Glutamatergic neuron (in vitro differentiated cells): ENCODE measurements around the gene SYNJ2. TPM values are rescaled to one million over a fixed set of nuclear protein-coding genes. Genes with fewer than 3 reads are reported as not detected.

ENCODE experiments used
- DNase-seq: peaks from one replicate; pipeline ENCODE4 v3.0.0; 2022
- H3K27ac Mint-ChIP-seq: one replicate; pipeline ENCODE4 v1.8.0; 2020; ENCODE audit warnings: mild to moderate bottlenecking, mixed read lengths, inconsistent platforms; ENCODE audit not compliant: unreplicated experiment
- H3K27me3 Mint-ChIP-seq: one replicate; pipeline ENCODE4 v1.8.0; 2020; ENCODE audit warnings: mild to moderate bottlenecking, moderate library complexity, mixed read lengths, inconsistent platforms; ENCODE audit not compliant: unreplicated experiment
- H3K36me3 Mint-ChIP-seq: one replicate; pipeline ENCODE4 v1.8.0; 2020; ENCODE audit warnings: mild to moderate bottlenecking, mixed read lengths, inconsistent platforms; ENCODE audit not compliant: unreplicated experiment
- H3K4me1 Mint-ChIP-seq: one replicate; pipeline ENCODE4 v1.8.0; 2020; ENCODE audit warnings: mild to moderate bottlenecking, low read depth, mixed read lengths, inconsistent platforms; ENCODE audit not compliant: unreplicated experiment
- H3K4me3 Mint-ChIP-seq: one replicate; pipeline ENCODE4 v1.8.0; 2020; ENCODE audit warnings: mild to moderate bottlenecking, mixed read lengths, inconsistent platforms; ENCODE audit not compliant: unreplicated experiment
- H3K9me3 Mint-ChIP-seq: one replicate; pipeline ENCODE4 v1.8.0; 2020; ENCODE audit warnings: mild to moderate bottlenecking, moderate library complexity, mixed read lengths, inconsistent platforms; ENCODE audit not compliant: unreplicated experiment
- total RNA-seq: library from RNA; stranded (reverse); fragmentation: NEBNext Ultra II Directional; extraction: Animal tissue kit (Norgen Biotek cat#: 25700); gene quantifications from one replicate; pipeline ENCODE4 v1.2.1, GENCODE V29; 2021; ENCODE audit not compliant: unreplicated experiment
- TF ChIP-seq, protein P1 (sequence below): fragments of 200-600 bp; sonication (generic); IDR thresholded peaks from one replicate; pipeline ENCODE4 v1.5.0; 2021; ENCODE audit not compliant: partially characterized antibody, unreplicated experiment

The SYNJ2 gene
- total RNA-seq, 1 donor from 2014 or later: 2.4 TPM

DNA sequence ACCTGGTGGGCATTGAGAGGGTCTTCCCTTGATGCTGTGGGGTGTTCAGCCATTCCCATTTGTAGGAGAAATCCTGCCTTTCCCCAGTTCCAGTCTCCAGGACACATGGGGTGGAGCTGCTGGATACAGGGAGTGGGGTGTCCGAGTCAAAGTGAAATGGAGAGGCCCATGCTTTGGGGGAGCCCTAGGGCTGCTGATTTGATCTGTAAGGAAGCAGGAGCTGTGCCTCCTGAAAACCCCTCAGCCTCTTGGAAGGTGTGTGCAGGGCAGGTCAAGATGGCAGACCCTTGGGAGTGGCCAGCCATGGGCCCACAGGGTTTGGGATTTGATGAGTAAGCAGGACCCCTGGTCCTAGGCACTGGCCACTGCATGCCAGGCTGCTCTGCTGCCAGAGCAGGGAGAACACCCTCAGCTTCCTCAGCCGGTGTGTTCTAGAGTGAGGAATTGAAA lies 104.4 kb downstream of the SYNJ2 start:
- Mint-ChIP-seq H3K27me3 (peaks cover 6% of the 10 kb centered on the region), H3K27ac (no peak overlapping the region), H3K4me3 (no peak overlapping the region), H3K9me3 (peaks cover 2% of the 10 kb centered on the region), H3K36me3 (no peaks in the 10 kb centered on the region), H3K4me1 (peaks cover 8% of the 10 kb centered on the region)
- TF ChIP-seq, protein P1, sequence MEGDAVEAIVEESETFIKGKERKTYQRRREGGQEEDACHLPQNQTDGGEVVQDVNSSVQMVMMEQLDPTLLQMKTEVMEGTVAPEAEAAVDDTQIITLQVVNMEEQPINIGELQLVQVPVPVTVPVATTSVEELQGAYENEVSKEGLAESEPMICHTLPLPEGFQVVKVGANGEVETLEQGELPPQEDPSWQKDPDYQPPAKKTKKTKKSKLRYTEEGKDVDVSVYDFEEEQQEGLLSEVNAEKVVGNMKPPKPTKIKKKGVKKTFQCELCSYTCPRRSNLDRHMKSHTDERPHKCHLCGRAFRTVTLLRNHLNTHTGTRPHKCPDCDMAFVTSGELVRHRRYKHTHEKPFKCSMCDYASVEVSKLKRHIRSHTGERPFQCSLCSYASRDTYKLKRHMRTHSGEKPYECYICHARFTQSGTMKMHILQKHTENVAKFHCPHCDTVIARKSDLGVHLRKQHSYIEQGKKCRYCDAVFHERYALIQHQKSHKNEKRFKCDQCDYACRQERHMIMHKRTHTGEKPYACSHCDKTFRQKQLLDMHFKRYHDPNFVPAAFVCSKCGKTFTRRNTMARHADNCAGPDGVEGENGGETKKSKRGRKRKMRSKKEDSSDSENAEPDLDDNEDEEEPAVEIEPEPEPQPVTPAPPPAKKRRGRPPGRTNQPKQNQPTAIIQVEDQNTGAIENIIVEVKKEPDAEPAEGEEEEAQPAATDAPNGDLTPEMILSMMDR: no peak
- no peak for DNase-seq

DNA sequence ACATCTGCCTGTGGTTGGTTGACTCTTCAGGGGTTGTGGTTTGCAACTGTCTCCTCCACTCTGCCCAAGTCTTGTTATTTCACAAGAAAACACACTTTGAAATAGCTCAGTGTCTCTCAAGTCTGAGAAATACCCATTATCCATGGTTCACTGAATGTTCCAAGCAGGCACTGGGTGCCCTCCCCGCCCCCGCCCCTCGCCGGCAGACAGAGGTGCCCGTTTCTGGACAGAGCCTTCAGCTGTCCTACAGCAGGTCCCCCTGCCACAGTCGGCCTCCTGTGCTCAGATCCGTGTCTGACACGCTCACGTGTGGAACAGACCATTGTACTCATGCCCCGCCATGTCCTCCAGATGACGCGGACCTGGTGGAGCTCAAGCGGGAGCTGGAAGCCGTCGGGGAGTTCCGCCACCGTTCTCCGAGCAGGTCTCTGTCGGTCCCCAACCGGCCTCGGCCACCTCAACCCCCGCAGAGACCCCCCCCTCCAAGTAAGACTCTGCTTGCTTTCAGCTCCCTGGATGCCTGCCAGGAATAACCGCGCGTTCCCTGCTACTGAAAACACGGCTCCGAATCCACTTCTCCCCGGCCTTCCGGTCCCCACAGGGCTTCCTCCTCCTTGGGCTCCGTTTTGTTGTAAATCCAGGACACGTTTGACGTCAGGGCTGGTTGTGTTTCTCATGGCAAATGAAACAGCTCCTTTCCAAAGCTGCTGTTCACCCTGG lies 105.0 kb downstream of the SYNJ2 start:
- Mint-ChIP-seq H3K27ac (no peak overlapping the region), H3K36me3 (no peaks in the 10 kb centered on the region), H3K27me3 (peaks cover 6% of the 10 kb centered on the region), H3K9me3 (peaks cover 2% of the 10 kb centered on the region), H3K4me3 (no peak overlapping the region), H3K4me1 (peaks cover 8% of the 10 kb centered on the region)
- TF ChIP-seq, protein P1: no peak
- no peak for DNase-seq

DNA sequence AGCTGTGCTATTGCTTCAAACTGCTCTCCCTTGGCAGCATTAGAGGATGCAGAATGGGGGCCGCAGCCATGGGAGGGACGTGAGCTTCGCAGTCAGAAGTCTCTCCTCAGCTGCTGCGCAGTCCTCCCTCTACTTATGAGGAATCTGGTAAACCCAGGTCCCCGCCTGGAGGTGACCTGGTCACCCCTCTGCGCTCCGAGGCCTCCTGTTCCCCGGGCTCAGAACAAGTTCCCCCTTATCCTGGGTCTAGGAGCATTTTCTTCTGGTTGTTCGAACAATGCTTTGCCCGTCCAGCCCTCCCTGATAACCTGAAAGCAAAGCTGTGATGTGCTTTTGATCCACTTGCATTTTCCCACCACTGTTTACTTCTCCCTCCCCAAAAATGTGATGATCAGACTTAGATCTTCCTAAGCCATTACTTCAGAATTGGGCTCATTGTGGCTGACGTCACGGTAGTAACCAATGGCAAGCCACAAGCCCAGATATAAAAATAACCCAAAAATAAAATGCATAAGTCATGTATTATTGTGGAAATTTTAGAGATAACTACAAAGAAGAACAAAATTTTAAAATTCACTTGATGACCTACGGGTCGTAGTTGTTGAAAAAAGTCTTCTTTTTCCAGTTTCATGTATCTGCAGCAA lies 105.7 kb downstream of the SYNJ2 start:
- Mint-ChIP-seq H3K4me1 (peaks cover 8% of the 10 kb centered on the region), H3K4me3 (no peak overlapping the region), H3K9me3 (peaks cover 2% of the 10 kb centered on the region), H3K27me3 (peaks cover 6% of the 10 kb centered on the region), H3K36me3 (no peaks in the 10 kb centered on the region), H3K27ac (no peak overlapping the region)
- TF ChIP-seq, protein P1: no peak
- no peak for DNase-seq

DNA sequence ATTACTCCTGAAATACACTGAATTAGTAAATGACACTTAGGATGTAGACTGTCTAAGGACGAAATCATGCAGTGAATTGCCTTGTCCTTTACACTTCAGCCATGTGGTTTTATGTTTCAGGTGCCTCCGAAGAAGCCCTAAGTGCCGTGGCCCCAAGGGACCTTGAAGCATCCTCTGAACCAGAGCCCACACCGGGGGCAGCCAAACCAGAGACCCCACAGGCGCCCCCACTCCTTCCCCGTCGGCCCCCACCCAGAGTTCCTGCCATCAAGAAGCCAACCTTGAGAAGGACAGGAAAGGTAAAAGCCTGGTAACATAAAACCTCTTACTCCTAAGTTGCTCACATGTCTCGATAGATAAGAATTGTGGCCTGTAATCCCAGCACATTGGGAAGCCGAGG lies 111.1 kb downstream of the SYNJ2 start:
- TF ChIP-seq, protein P1: no peak
- peaks cover 3% of the 10 kb centered on the region for H3K9me3 Mint-ChIP-seq
- peaks cover 4% of the 10 kb centered on the region for H3K27me3 Mint-ChIP-seq
- H3K4me3 Mint-ChIP-seq: no peak overlapping the region
- no peak overlapping the region for H3K27ac Mint-ChIP-seq
- no peak for DNase-seq
- peaks cover 37% of the 10 kb centered on the region for H3K4me1 Mint-ChIP-seq
- H3K36me3 Mint-ChIP-seq: peaks cover 5% of the 10 kb centered on the region

DNA sequence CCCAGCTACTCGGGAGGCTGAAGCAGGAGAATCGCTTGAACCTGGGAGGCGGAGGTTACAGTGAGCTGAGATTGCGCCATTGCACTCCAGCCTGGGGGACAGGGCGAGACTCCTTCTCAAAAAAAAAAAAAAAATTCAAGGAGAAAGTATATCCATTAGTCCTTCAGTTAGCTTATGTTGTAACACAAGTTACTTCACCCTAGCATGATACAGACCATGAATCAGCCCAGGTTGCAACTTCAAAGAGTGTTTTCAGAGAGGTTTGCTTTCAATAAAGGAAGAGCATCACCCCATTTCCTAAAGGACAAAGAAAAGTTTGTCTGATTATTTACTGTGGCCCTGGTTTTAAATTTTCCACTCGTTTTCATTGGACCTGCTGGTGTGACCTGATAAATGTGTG lies 113.4 kb downstream of the SYNJ2 start:
- H3K9me3 Mint-ChIP-seq: peaks cover 3% of the 10 kb centered on the region
- TF ChIP-seq, protein P1: no peak
- peaks cover 5% of the 10 kb centered on the region for H3K27me3 Mint-ChIP-seq
- no peak for DNase-seq
- H3K27ac Mint-ChIP-seq: no peak overlapping the region
- peaks cover 5% of the 10 kb centered on the region for H3K36me3 Mint-ChIP-seq
- peaks cover 31% of the 10 kb centered on the region for H3K4me1 Mint-ChIP-seq
- H3K4me3 Mint-ChIP-seq: no peak overlapping the region
